ENCODE measurements around the gene ARHGEF10L.
A peak's percentile ranks its signal among the peaks of the same experiment; 100 is the strongest.
"Not testable (repeated sequence)": the region's sequence is repeated elsewhere in the genome, so short reads cannot be mapped to it uniquely, and the experiment has no call there.

Gene ARHGEF10L

GRCh38 chr1:17539477-17540254 lies at the start of gene ARHGEF10L:
Gene ARHGEF10L, plus strand, starts transcription at chr1:17539698. Its CDS starts 40,898 bp downstream, at chr1:17580596.
- no peak for DNase-seq
- no peaks in the 10 kb centered on the region for H3K36me3 ChIP-seq (replicated peaks)
- H3K27me3 ChIP-seq (replicated peaks), result no peaks in the 10 kb centered on the region
- no peak for TF ChIP-seq CTCF (IDR thresholded peaks at IDR 0.05; ENCODE audit: low read depth, low read length, missing control alignments)
- H3K27ac ChIP-seq, result no peak within 1 kb of the TSS
- H3K4me3 ChIP-seq (ENCODE audit: low read depth, low read length), result peak within 1 kb of the TSS; percentile 72
- in situ Hi-C loops (cut with HindIII; ENCODE audit: low pct_ligation_motif_present, low sequenced_read_pairs), result no loop called here

GRCh38 chr1:17489768-17490417 lies 49.6 kb upstream of the ARHGEF10L start:
- not testable (repeated sequence) for DNase-seq; H3K27me3 ChIP-seq (replicated peaks); H3K36me3 ChIP-seq (replicated peaks); H3K4me3 ChIP-seq (ENCODE audit: low read depth, low read length); H3K27ac ChIP-seq
- in situ Hi-C loops (cut with HindIII; ENCODE audit: low pct_ligation_motif_present, low sequenced_read_pairs), result loop anchor here (10.0 kb wide), 1 partner anchor 115 kb away; no protein-coding TSS in a partner anchor

GRCh38 chr1:17490667-17491066 lies 48.8 kb upstream of the ARHGEF10L start:
- in situ Hi-C loops (cut with HindIII; ENCODE audit: low pct_ligation_motif_present, low sequenced_read_pairs), result loop anchor here (10.0 kb wide), 1 partner anchor 114 kb away; no protein-coding TSS in a partner anchor
- H3K27ac ChIP-seq; H3K4me3 ChIP-seq (ENCODE audit: low read depth, low read length); H3K27me3 ChIP-seq (replicated peaks); DNase-seq; H3K36me3 ChIP-seq (replicated peaks): not testable (repeated sequence)

DNA sequence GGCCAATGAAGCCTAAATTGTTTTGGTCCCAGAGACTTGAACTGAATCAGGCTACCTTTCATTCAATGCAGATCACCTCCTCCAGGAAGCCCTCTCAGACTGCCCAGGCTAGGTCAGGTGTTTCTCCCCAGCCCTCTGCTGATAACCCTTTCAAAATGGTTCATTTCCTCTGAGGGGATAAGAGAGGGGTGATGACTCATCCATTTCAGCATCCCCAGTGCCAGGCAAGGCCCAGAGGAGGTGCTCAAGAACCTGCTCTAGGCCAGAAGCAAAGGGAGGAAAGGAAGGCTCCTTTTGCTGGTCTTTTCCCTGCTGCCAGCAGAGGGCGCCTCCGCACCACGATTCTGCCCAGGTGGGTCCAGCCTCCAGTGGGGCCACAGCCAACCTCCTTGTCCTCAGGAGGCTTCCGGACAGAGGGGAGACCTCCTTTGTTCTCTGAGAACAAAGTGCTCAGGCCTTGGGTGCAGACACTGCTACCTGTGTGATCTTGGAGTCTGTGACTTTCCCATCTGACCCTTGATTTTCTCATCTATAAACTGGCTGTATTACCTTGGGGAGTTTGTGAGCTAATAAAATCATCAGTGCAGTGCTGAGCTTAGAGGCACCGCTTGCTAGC lies 45.3 kb upstream of the ARHGEF10L start:
- H3K27ac ChIP-seq, result no peak overlapping the region
- no peaks in the 10 kb centered on the region for H3K36me3 ChIP-seq (replicated peaks)
- DNase-seq, result peak; percentile 52
- in situ Hi-C loops (cut with HindIII; ENCODE audit: low pct_ligation_motif_present, low sequenced_read_pairs), result loop anchor here (10.0 kb wide), 1 partner anchor 111 kb away; no protein-coding TSS in a partner anchor
- H3K27me3 ChIP-seq (replicated peaks), result no peaks in the 10 kb centered on the region
- peak; percentile 97 for TF ChIP-seq CTCF (IDR thresholded peaks at IDR 0.05; ENCODE audit: low read depth, low read length, missing control alignments)
- H3K4me3 ChIP-seq (ENCODE audit: low read depth, low read length), result no peak overlapping the region

DNA sequence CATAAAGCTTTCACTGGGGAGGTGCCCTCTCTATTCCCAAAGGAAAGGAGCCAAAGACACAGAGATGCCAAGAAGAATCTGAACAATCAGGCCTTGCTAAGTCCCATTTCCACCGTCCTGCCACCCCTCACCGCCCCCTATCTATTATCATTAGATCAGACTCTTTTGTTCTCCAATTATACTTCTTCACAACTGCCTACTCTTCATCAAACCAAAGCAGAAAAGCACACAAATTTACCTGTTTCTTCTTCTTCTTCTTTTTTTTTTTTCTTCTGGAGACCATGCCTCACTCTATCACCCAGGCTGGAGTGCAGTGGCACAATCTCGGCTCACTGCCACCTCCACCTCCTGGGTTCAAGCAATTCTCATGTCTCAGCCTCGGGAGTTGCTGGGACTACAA lies 43.1 kb upstream of the ARHGEF10L start:
- Histone ChIP-seq H3K4me3 (ENCODE audit: low read depth, low read length) (no peak overlapping the region), H3K27ac (no peak overlapping the region), H3K36me3 (replicated peaks) (no peaks in the 10 kb centered on the region), H3K27me3 (replicated peaks) (no peaks in the 10 kb centered on the region)
- no peak for DNase-seq
- in situ Hi-C loops (cut with HindIII; ENCODE audit: low pct_ligation_motif_present, low sequenced_read_pairs), result loop anchor here (10.0 kb wide), 1 partner anchor 108 kb away; no protein-coding TSS in a partner anchor
- TF ChIP-seq CTCF (IDR thresholded peaks at IDR 0.05; ENCODE audit: low read depth, low read length, missing control alignments), result no peak

- in situ Hi-C loops (cut with HindIII; ENCODE audit: low pct_ligation_motif_present, low sequenced_read_pairs), result loop anchor here (10.0 kb wide), 1 partner anchor 107 kb away; no protein-coding TSS in a partner anchor
- H3K27me3 ChIP-seq (replicated peaks), result no peaks in the 10 kb centered on the region
- no peak for TF ChIP-seq CTCF (IDR thresholded peaks at IDR 0.05; ENCODE audit: low read depth, low read length, missing control alignments)
- H3K4me3 ChIP-seq (ENCODE audit: low read depth, low read length), result no peak overlapping the region
- no peaks in the 10 kb centered on the region for H3K36me3 ChIP-seq (replicated peaks)
- no peak for DNase-seq
- H3K27ac ChIP-seq, result no peak overlapping the region
These were observed 41.3 kb upstream of the ARHGEF10L start for GRCh38 chr1:17498214-17498613.
